NK-92 (cell line): ENCODE measurements around the gene DSP.

ENCODE experiments used
- DNase-seq: peaks from one replicate; lab custom pipeline; 2025; ENCODE audit not compliant: unreplicated experiment; lab: John Stamatoyannopoulos, UW

The DSP gene

GRCh38 chr6:7589949-7590917, 48.8 kb downstream of the DSP start, which contains the start of gene SNRNP48:
SNRNP48 (plus strand) TSS chr6:7590198; CDS start chr6:7590258, 60 bp downstream.
- peak; percentile 45 for DNase-seq

- DNase-seq = no peak
Measured at GRCh38 chr6:7590918-7591302, 49.4 kb downstream of the DSP start.

- no peak for DNase-seq
Measured at GRCh38 chr6:7591770-7592169, 50.3 kb downstream of the DSP start.

GRCh38 chr6:7593229-7593628, 51.8 kb downstream of the DSP start:
- no peak for DNase-seq

GRCh38 chr6:7594579-7595125, 53.2 kb downstream of the DSP start:
- no peak for DNase-seq

- no peak for DNase-seq
Measured at GRCh38 chr6:7604003-7604402, 62.5 kb downstream of the DSP start.

GRCh38 chr6:7604506-7604905, 63.0 kb downstream of the DSP start:
- no peak for DNase-seq

GRCh38 chr6:7615611-7616383, 74.3 kb downstream of the DSP start:
- no peak for DNase-seq

GRCh38 chr6:7617801-7618764, 76.6 kb downstream of the DSP start:
- DNase-seq = no peak

GRCh38 chr6:7621761-7622160, 80.3 kb downstream of the DSP start:
- no peak for DNase-seq

- no peak for DNase-seq
Measured at GRCh38 chr6:7624796-7625710, 83.6 kb downstream of the DSP start.

GRCh38 chr6:7628479-7628878, 87.0 kb downstream of the DSP start:
- DNase-seq = no peak

GRCh38 chr6:7628909-7629308, 87.4 kb downstream of the DSP start:
- no peak for DNase-seq

- DNase-seq = no peak
Measured at GRCh38 chr6:7629321-7629720, 87.8 kb downstream of the DSP start.

GRCh38 chr6:7630792-7631191, 89.3 kb downstream of the DSP start:
- DNase-seq = no peak

- no peak for DNase-seq
Measured at GRCh38 chr6:7631466-7631865, 90.0 kb downstream of the DSP start.

- no peak for DNase-seq
Measured at GRCh38 chr6:7632501-7633290, 91.2 kb downstream of the DSP start.

- no peak for DNase-seq
Measured at GRCh38 chr6:7633361-7633760, 91.9 kb downstream of the DSP start.

GRCh38 chr6:7636151-7636550, 94.7 kb downstream of the DSP start:
- DNase-seq = no peak
